Measurements from ENCODE around the gene PARK7. TPM values are rescaled to one million over a fixed set of nuclear protein-coding genes. Genes with fewer than 3 reads are reported as not detected.
"Not testable (repeated sequence)": the region's sequence is repeated elsewhere in the genome, so short reads cannot be mapped to it uniquely, and the experiment has no call there.

Gene PARK7
- total RNA-seq, 1 donor from 2014 or later = 249 TPM

- intact Hi-C loops (cut with DNase I) = no loop called here
- ATAC-seq (no peak), DNase-seq (ENCODE audit: low spot score) (no peak)
Measured at GRCh38 chr1:7941437-7941793, 20.1 kb upstream of the PARK7 start.

GRCh38 chr1:7942214-7942921 lies 19.1 kb upstream of the PARK7 start:
- ATAC-seq = peak; percentile 89
- intact Hi-C loops (cut with DNase I) = no loop called here

GRCh38 chr1:7943251-7943650 lies 18.3 kb upstream of the PARK7 start:
- DNase-seq (ENCODE audit: low spot score) (no peak), ATAC-seq (no peak)
- intact Hi-C loops (cut with DNase I) = no loop called here

More at GRCh38 chr1:7942214-7942921, 19.1 kb upstream of the PARK7 start:
- peak; percentile 80 for DNase-seq (ENCODE audit: low spot score)

- ATAC-seq = no peak
- no peak for DNase-seq (ENCODE audit: low spot score)
- intact Hi-C loops (cut with DNase I) = no loop called here
Measured at GRCh38 chr1:7948960-7949359, 12.6 kb upstream of the PARK7 start.

- DNase-seq (ENCODE audit: low spot score); intact Hi-C loops (cut with DNase I); ATAC-seq: not testable (repeated sequence)
Measured at GRCh38 chr1:7952791-7953190, 8.7 kb upstream of the PARK7 start.

- peak; percentile 97 for DNase-seq (ENCODE audit: low spot score)
- intact Hi-C loops (cut with DNase I) = no loop called here
- ATAC-seq = peak; percentile 99
Measured at GRCh38 chr1:7953850-7954609, 7.5 kb upstream of the PARK7 start.

GRCh38 chr1:7954683-7955082 lies 6.8 kb upstream of the PARK7 start:
- intact Hi-C loops (cut with DNase I) = no loop called here
- ATAC-seq = no peak
- no peak for DNase-seq (ENCODE audit: low spot score)

- DNase-seq (ENCODE audit: low spot score) = no peak
- intact Hi-C loops (cut with DNase I) = no loop called here
- ATAC-seq = no peak
Measured at GRCh38 chr1:7956218-7957032, 5.1 kb upstream of the PARK7 start.

GRCh38 chr1:7960165-7960564 lies 1.3 kb upstream of the PARK7 start:
- intact Hi-C loops (cut with DNase I) = no loop called here
- ATAC-seq = no peak

GRCh38 chr1:7960867-7961215 lies 670 bp upstream of the PARK7 start:
- no peak for ATAC-seq
- DNase-seq (ENCODE audit: low spot score) = no peak
- intact Hi-C loops (cut with DNase I) = no loop called here

More at GRCh38 chr1:7960165-7960564, 1.3 kb upstream of the PARK7 start:
- DNase-seq (ENCODE audit: low spot score) = no peak

- ATAC-seq = no peak
- intact Hi-C loops (cut with DNase I) = no loop called here
Measured at GRCh38 chr1:7962014-7962335, 464 bp downstream of the PARK7 start.

GRCh38 chr1:7962636-7963377 lies 1.3 kb downstream of the PARK7 start:
- DNase-seq (ENCODE audit: low spot score) (no peak), ATAC-seq (no peak)
- intact Hi-C loops (cut with DNase I) = no loop called here

More at GRCh38 chr1:7962014-7962335, 464 bp downstream of the PARK7 start:
- DNase-seq (ENCODE audit: low spot score) = no peak

- intact Hi-C loops (cut with DNase I); DNase-seq (ENCODE audit: low spot score): not testable (repeated sequence)
Measured at GRCh38 chr1:7963378-7963730, 1.8 kb downstream of the PARK7 start.

GRCh38 chr1:7963841-7964240 lies 2.3 kb downstream of the PARK7 start:
- intact Hi-C loops (cut with DNase I); ATAC-seq; DNase-seq (ENCODE audit: low spot score): not testable (repeated sequence)

More at GRCh38 chr1:7963378-7963730, 1.8 kb downstream of the PARK7 start:
- not testable (repeated sequence) for ATAC-seq

GRCh38 chr1:7964476-7964875 lies 3.0 kb downstream of the PARK7 start:
- DNase-seq (ENCODE audit: low spot score) = no peak
- intact Hi-C loops (cut with DNase I) = no loop called here
- ATAC-seq = no peak

- intact Hi-C loops (cut with DNase I) = no loop called here
- no peak for DNase-seq (ENCODE audit: low spot score)
- no peak for ATAC-seq
Measured at GRCh38 chr1:7967196-7967595, 5.7 kb downstream of the PARK7 start.

- no peak for DNase-seq (ENCODE audit: low spot score)
- ATAC-seq = no peak
- intact Hi-C loops (cut with DNase I) = no loop called here
Measured at GRCh38 chr1:7967651-7968050, 6.1 kb downstream of the PARK7 start.

- no peak for ATAC-seq
- intact Hi-C loops (cut with DNase I) = loop anchor here (10.0 kb wide), 1 partner anchor 345 kb away; the partner anchor contains the start of gene SLC45A1
- DNase-seq (ENCODE audit: low spot score) = no peak
Measured at GRCh38 chr1:7970246-7970645, 8.7 kb downstream of the PARK7 start.

GRCh38 chr1:7971024-7971423 lies 9.5 kb downstream of the PARK7 start:
- DNase-seq (ENCODE audit: low spot score) = no peak
- ATAC-seq = peak; percentile 48
- intact Hi-C loops (cut with DNase I) = loop anchor here (10.0 kb wide), 1 partner anchor 344 kb away; the partner anchor contains the start of gene SLC45A1

Measured in sciatic nerve (tissue), 2 donors.